Lung (tissue), 12 donors: ENCODE results near the gene PCED1A. TPM values are rescaled to one million over a fixed set of nuclear protein-coding genes. Genes with fewer than 3 reads are reported as not detected.

Experiments used
- ATAC-seq: fragments of 200-7000 bp; cut with Tn5 transposase; one replicate; pipeline ENCODE4 v1.9.1; 2020; ENCODE audit warnings: moderate number of reproducible peaks; ENCODE audit not compliant: insufficient read depth, low FRiP score
- DNase-seq, 3 donors: peaks; one replicate each; pipeline ENCODE4 v3.0.0-alpha.2; 2013 to 2017
- H3K27ac ChIP-seq, 2 donors: one replicate each; pipeline ENCODE4 v1.5.1; 2013; ENCODE audit warnings: mild to moderate bottlenecking in 2 of 2, moderate library complexity in 2 of 2, control low read depth in 1 of 2, inconsistent platforms in 1 of 2, low read depth in 1 of 2, low read length in 1 of 2
- H3K27me3 ChIP-seq, 3 donors: one replicate each; pipeline ENCODE4 v1.5.1; 2013; ENCODE audit warnings: low read length in 2 of 3; ENCODE audit not compliant: control insufficient read depth in 3 of 3, insufficient read depth in 3 of 3
- H3K36me3 ChIP-seq, 4 donors: one replicate each; pipeline ENCODE4 v1.5.1; 2013; ENCODE audit warnings: low read length in 4 of 4, mild to moderate bottlenecking in 1 of 4, moderate library complexity in 1 of 4; ENCODE audit not compliant: control insufficient read depth in 4 of 4, insufficient read depth in 4 of 4
- H3K4me1 ChIP-seq, 5 donors: one replicate each; pipeline ENCODE4 v1.5.1; 2013; ENCODE audit warnings: low read length in 5 of 5, mild to moderate bottlenecking in 2 of 5, moderate library complexity in 1 of 5; ENCODE audit not compliant: control insufficient read depth in 5 of 5, insufficient read depth in 5 of 5
- H3K4me3 ChIP-seq: one replicate; pipeline ENCODE4 v1.5.1; 2013; ENCODE audit warnings: mild to moderate bottlenecking, control low read depth, moderate library complexity
- H3K9ac ChIP-seq, 2 donors: one replicate each; pipeline ENCODE4 v1.5.1; 2013; ENCODE audit warnings: low read length in 2 of 2, control low read depth in 1 of 2; ENCODE audit not compliant: insufficient read depth in 1 of 2
- H3K9me3 ChIP-seq, 4 donors: one replicate each; pipeline ENCODE4 v1.5.1; 2013; ENCODE audit warnings: low read length in 3 of 4, mild to moderate bottlenecking in 1 of 4, moderate library complexity in 1 of 4; ENCODE audit not compliant: control insufficient read depth in 4 of 4, insufficient read depth in 3 of 4
- WGBS, 2 donors: extraction: QIAGEN DNeasy Blood & Tissue Kit; methylation state at CpG; one replicate each; pipeline ENCODE4 v1.1.7; 2013; 5-methylcytosine and 5-hydroxymethylcytosine counted together
- polyA plus RNA-seq, 2 donors: library from polyadenylated mRNA; stranded (reverse); fragments of 200-250 nt; gene quantifications; one replicate each; pipeline ENCODE4 v1.2.1, GENCODE V29; 2013
- total RNA-seq, 2 donors: library from RNA; depleted of rRNA in 1 of 2; stranded (reverse); fragments of >200 nt in 1 of 2; gene quantifications; one replicate each; pipeline ENCODE4 v1.2.1, GENCODE V29; 2014 to 2021
- TF ChIP-seq, protein P1 (sequence below): IDR thresholded peaks from 2 replicates; pipeline ENCODE4 v1.5.1; 2012; ENCODE audit warnings: mild to moderate bottlenecking; ENCODE audit errors: control extremely low read depth, extremely low read depth
- donor health status: control.
- donor health status: control.
- donor health status: Bipolar disorder and iron deficiency.
- donor health status: healthy.
- donor health status: DM: yes; HTN: yes; CAD: no.

PCED1A gene
- total and polyA plus RNA-seq, 4 donors: 26.2 to 40.4 (median 35.1) TPM

DNA sequence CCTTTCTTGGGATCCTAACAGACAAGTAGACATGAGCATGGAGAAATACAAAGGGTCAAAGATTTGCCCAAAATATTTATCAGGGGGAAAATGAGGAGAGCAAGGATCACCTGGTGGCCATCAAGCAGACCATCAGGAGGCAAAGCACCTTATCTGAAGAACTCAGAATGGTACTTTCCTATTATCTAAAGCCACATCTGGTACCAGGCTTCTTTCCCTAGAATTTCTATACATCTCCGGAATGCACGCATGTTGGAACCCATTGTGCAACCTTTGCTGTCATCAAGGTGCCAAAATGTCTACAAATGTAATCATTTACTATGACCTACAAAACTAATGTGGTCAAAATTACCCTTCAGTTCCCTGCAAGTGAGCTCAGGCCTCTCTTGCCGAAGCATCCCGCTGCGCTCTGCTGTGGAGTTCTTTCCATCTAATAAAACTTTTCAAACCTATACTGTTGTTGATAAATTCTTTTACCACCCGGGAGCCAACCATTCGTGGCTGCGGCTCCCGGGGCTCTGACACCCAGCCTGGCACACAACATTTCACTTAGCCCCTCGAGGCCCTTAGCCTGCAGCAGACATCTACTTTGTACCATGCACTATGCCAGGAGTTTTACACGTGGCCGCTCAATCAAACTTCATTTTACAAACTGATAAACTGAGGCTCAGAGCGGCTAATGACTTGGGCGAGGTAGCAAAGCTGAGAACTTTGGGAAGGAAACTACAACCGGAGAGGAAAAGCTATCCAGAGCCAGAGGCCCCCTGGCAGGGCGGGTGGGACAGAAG is 36.2 kb downstream of the PCED1A start:
- 59 to 69% methylated on average over 16 of the region's 16 CpGs for WGBS, 2 donors
- Histone ChIP-seq H3K27ac (no peak overlapping the region), H3K36me3 (peaks cover 0 to 4% (median 0%) of the 10 kb centered on the region in 4 donors), H3K9me3 (no peaks in the 10 kb centered on the region), H3K4me3 (no peak overlapping the region), H3K4me1 (peaks cover 0 to 13% (median 0%) of the 10 kb centered on the region in 5 donors), H3K9ac (no peak overlapping the region), H3K27me3 (peaks cover 7 to 73% (median 35%) of the 10 kb centered on the region in 3 donors)
- no peak for DNase-seq
- no peak for ATAC-seq
- TF ChIP-seq, protein P1, sequence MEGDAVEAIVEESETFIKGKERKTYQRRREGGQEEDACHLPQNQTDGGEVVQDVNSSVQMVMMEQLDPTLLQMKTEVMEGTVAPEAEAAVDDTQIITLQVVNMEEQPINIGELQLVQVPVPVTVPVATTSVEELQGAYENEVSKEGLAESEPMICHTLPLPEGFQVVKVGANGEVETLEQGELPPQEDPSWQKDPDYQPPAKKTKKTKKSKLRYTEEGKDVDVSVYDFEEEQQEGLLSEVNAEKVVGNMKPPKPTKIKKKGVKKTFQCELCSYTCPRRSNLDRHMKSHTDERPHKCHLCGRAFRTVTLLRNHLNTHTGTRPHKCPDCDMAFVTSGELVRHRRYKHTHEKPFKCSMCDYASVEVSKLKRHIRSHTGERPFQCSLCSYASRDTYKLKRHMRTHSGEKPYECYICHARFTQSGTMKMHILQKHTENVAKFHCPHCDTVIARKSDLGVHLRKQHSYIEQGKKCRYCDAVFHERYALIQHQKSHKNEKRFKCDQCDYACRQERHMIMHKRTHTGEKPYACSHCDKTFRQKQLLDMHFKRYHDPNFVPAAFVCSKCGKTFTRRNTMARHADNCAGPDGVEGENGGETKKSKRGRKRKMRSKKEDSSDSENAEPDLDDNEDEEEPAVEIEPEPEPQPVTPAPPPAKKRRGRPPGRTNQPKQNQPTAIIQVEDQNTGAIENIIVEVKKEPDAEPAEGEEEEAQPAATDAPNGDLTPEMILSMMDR: no peak

DNA sequence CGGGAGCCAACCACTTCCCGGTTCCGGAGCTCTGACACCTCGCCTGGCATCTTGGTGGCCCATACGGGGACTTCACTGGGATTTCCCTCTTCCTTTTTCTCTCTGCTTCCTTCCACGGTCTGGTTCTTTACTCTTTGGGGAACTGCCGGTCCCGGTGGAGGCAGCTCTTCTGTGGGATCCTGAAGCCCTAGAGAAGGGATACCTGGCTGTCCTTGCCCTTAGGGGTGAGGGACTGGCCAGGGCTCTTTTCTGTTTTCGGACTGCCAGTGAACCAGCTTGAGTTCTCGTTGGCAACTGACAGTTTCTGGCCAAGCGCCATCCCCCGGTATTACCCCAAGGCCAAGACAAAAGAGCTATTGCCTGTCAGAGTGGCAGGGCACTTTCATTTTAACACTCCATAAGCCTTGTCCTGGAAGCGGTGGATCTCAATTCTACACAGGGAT is 39.1 kb downstream of the PCED1A start:
- no peak overlapping the region for H3K4me3 ChIP-seq
- H3K9ac ChIP-seq: no peak overlapping the region
- no peaks in the 10 kb centered on the region for H3K9me3 ChIP-seq
- peaks cover 0 to 18% (median 5%) of the 10 kb centered on the region in 5 donors for H3K4me1 ChIP-seq
- H3K36me3 ChIP-seq: peaks cover 0 to 16% (median 3%) of the 10 kb centered on the region in 4 donors
- ATAC-seq (no peak), DNase-seq (no peak)
- TF ChIP-seq, protein P1: no peak
- WGBS, 2 donors: 2 to 12% methylated on average over 13 of the region's 13 CpGs
- H3K27me3 ChIP-seq: peaks cover 14 to 51% (median 23%) of the 10 kb centered on the region in 3 donors
- no peak overlapping the region for H3K27ac ChIP-seq

DNA sequence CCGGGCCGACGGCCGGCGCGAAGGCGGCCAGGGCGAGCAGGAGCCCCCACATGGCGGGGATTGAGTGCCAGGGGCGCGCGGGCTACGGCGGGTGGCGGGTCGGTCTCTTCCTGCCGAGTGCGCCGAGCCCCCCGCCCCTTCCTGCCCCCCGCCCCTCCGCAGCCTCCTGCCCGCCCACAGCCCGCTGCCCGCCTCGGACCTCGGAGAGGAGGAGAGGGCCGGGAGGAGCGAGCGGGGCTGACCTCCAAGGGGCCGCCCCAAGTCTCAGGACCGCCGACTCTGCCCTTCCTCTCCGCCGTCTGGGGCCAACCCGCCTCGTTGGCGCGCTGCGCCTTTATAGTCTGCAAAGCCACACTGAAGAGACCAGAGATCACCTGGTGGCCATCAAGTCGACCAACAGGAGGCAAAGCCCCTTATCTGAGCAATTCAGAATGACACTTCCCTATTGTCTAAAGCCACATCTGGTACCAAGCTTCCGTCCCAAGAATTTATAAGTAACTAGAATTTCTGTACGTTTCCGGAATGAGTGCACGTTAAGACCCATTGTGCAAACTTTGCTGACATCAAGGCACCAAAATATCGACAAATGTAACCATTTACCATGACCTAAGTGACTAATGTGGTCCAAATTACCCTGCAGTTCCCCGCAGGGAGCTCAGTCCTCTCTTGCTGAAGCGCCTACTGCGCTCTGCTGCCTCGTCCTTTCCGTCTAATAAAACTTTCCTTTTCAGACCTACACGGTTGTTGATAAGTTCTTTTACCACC is 39.8 kb downstream of the PCED1A start, which contains the start of gene CPXM1:
CPXM1 (minus strand) TSS at position 107 of the 765 bp plus-strand sequence; CDS start at position 52, 55 bp downstream.
- TF ChIP-seq, protein P1: no peak
- H3K36me3 ChIP-seq: peaks cover 0 to 16% (median 3%) of the 10 kb centered on the region in 4 donors
- H3K27ac ChIP-seq: no peak within 1 kb of the TSS
- peaks cover 14 to 45% (median 17%) of the 10 kb centered on the region in 3 donors for H3K27me3 ChIP-seq
- H3K4me3 ChIP-seq: peak within 1 kb of the TSS; percentile 2
- ATAC-seq (peak; percentile 30), DNase-seq (peak; percentile 80 to 83 (median 82))
- H3K4me1 ChIP-seq: peaks cover 0 to 18% (median 5%) of the 10 kb centered on the region in 5 donors
- WGBS, 2 donors: 2% methylated on average over 38 to 51 of the region's 52 CpGs
- peak within 1 kb of the TSS in 1 of 2 donors; percentile 75 for H3K9ac ChIP-seq
- peaks cover 0 to 2% (median 0%) of the 10 kb centered on the region in 4 donors for H3K9me3 ChIP-seq
